Measurements from ENCODE around the gene NELL1. TPM values are rescaled to one million over a fixed set of nuclear protein-coding genes. Genes with fewer than 3 reads are reported as not detected.

Gene NELL1
- total RNA-seq, 1 experiment from 2014 or later: not detected

- intact Hi-C loops (cut with micrococcal nuclease; ENCODE audit: unreplicated experiment): no loop called here
- no peak for DNase-seq (ENCODE audit: low read depth, low spot score)
- in situ Hi-C loops (cut with HindIII; ENCODE audit: low pct_unique_long_range_greater_than_20kb, low sequenced_read_pairs): no loop called here
- Histone ChIP-seq H3K4me3 (ENCODE audit: low read depth in 2 of 2, low read length in 2 of 2) (no peak overlapping the region), H3K4me1 (ENCODE audit: control insufficient read depth, insufficient read depth, low read length) (no peaks in the 10 kb centered on the region), H3K27ac (ENCODE audit: low read length) (no peak overlapping the region), H3K9me3 (ENCODE audit: control insufficient read depth, insufficient read depth, low read depth, low read length) (no peaks in the 10 kb centered on the region), H3K36me3 (ENCODE audit: control insufficient read depth, insufficient read depth, low read length) (no peaks in the 10 kb centered on the region), H3K27me3 (ENCODE audit: control insufficient read depth, insufficient read depth, low read length) (no peaks in the 10 kb centered on the region)
- CTCF ChIA-PET: interaction anchor here (0.8 kb wide), 1 partner anchor 152 kb away, joined by 3 read pairs; no protein-coding TSS in a partner anchor
- POLR2A ChIA-PET: no interaction called here
- no peak for ATAC-seq
- TF ChIP-seq REST (IDR thresholded peaks at IDR 0.05; ENCODE audit: insufficient read depth in 1 of 2, low read depth in 2 of 2, low read length in 1 of 2) (no peak), POLR2AphosphoS5 (IDR thresholded peaks at IDR 0.05; ENCODE audit: low read depth, low read length) (no peak), TCF7L2 (IDR thresholded peaks at IDR 0.05; ENCODE audit: low read depth, low read length) (no peak), SIN3A (IDR thresholded peaks at IDR 0.05; ENCODE audit: borderline replicate concordance, insufficient read depth, low read depth, low read length) (no peak), CTCF (IDR thresholded peaks at IDR 0.05) (no peak)
- no TSS peak for BruUV-seq (replicated peaks)
These were observed 247.9 kb downstream of the NELL1 start for GRCh38 chr11:20917306-20917705.

- Histone ChIP-seq H3K36me3 (ENCODE audit: control insufficient read depth, insufficient read depth, low read length) (no peaks in the 10 kb centered on the region), H3K27me3 (ENCODE audit: control insufficient read depth, insufficient read depth, low read length) (no peaks in the 10 kb centered on the region), H3K27ac (ENCODE audit: low read length) (no peak overlapping the region), H3K9me3 (ENCODE audit: control insufficient read depth, insufficient read depth, low read depth, low read length) (no peaks in the 10 kb centered on the region), H3K4me1 (ENCODE audit: control insufficient read depth, insufficient read depth, low read length) (no peaks in the 10 kb centered on the region), H3K4me3 (ENCODE audit: low read depth in 2 of 2, low read length in 2 of 2) (no peak overlapping the region)
- in situ Hi-C loops (cut with HindIII; ENCODE audit: low pct_unique_long_range_greater_than_20kb, low sequenced_read_pairs) (no loop called here), intact Hi-C loops (cut with micrococcal nuclease; ENCODE audit: unreplicated experiment) (no loop called here)
- no peak for TF ChIP-seq POLR2AphosphoS5 (IDR thresholded peaks at IDR 0.05; ENCODE audit: low read depth, low read length)
- no peak for TF ChIP-seq CTCF (IDR thresholded peaks at IDR 0.05)
- TF ChIP-seq SIN3A (IDR thresholded peaks at IDR 0.05; ENCODE audit: borderline replicate concordance, insufficient read depth, low read depth, low read length): no peak
- TF ChIP-seq REST (IDR thresholded peaks at IDR 0.05; ENCODE audit: insufficient read depth in 1 of 2, low read depth in 2 of 2, low read length in 1 of 2): no peak
- TF ChIP-seq TCF7L2 (IDR thresholded peaks at IDR 0.05; ENCODE audit: low read depth, low read length): no peak
- DNase-seq (ENCODE audit: low read depth, low spot score) (no peak), ATAC-seq (no peak)
- BruUV-seq (replicated peaks): no TSS peak
- CTCF ChIA-PET: no interaction called here
- POLR2A ChIA-PET: no interaction called here
These were observed 257.6 kb downstream of the NELL1 start for GRCh38 chr11:20926799-20927540.
